Peyer's patch (tissue), 4 donors: ENCODE measurements around the gene NGB. TPM values are rescaled to one million over a fixed set of nuclear protein-coding genes. Genes with fewer than 3 reads are reported as not detected.

Experiments
- DNase-seq, 3 donors: peaks; one replicate each; pipeline ENCODE4 v3.0.0-alpha.2; 2017 to 2019
- H3K27ac ChIP-seq, 4 donors: fragments of 200-600 bp; sonication (generic); one replicate each; pipeline ENCODE4 v1.5.1; 2016 to 2019
- H3K27me3 ChIP-seq, 2 donors: fragments of 200-600 bp; sonication (generic); one replicate each; pipeline ENCODE4 v1.5.1; 2019
- H3K36me3 ChIP-seq, 3 donors: fragments of 200-600 bp; sonication (generic); one replicate each; pipeline ENCODE4 v1.5.1; 2016 to 2019
- H3K4me1 ChIP-seq, 4 donors: fragments of 200-600 bp; sonication (generic); one replicate each; pipeline ENCODE4 v1.5.1; 2016 to 2019
- H3K4me3 ChIP-seq, 4 donors: fragments of 200-600 bp; sonication (generic); 1 replicate in 3 of 4; 2 replicates in 1 of 4; pipeline ENCODE4 v1.5.1; 2016 to 2019; ENCODE audit warnings: mild to moderate bottlenecking in 1 of 4
- H3K9me3 ChIP-seq, 4 donors: fragments of 200-600 bp; sonication (generic); one replicate each; pipeline ENCODE4 v1.5.1; 2016 to 2019; ENCODE audit warnings: mild to moderate bottlenecking in 1 of 4
- CTCF ChIP-seq, 6 experiments: fragments of 450-650 bp in 4 of 6; fragments of 200-600 bp in 2 of 6; sonication (generic) in 1 of 6; IDR thresholded peaks; one replicate each; pipeline ENCODE4 v1.5.1; 2017 to 2019; ENCODE audit warnings: antibody characterized with exemption in 6 of 6, mild to moderate bottlenecking in 3 of 6, moderate library complexity in 1 of 6
- POLR2A ChIP-seq, 2 donors: fragments of 450-650 bp; IDR thresholded peaks; one replicate each; pipeline ENCODE4 v1.5.1; 2017; ENCODE audit warnings: antibody characterized with exemption in 2 of 2, mild to moderate bottlenecking in 2 of 2, moderate library complexity in 2 of 2
- total RNA-seq, 4 donors: library from RNA; depleted of rRNA; stranded (reverse); fragments of >200 nt; gene quantifications; one replicate each; pipeline ENCODE4 v1.1.0, GENCODE V29; 2016

The NGB gene
- total RNA-seq, 4 donors from 2014 or later = not detected

- peaks cover 0 to 23% (median 0%) of the 10 kb centered on the region in 3 donors for H3K36me3 ChIP-seq
Observed at GRCh38 chr14:77296906-77297305, 25.9 kb upstream of the NGB start.

GRCh38 chr14:77296155-77296554 is 25.1 kb upstream of the NGB start:
- H3K4me3 ChIP-seq = no peak overlapping the region
- DNase-seq = no peak
- no peaks in the 10 kb centered on the region for H3K27me3 ChIP-seq
- H3K27ac ChIP-seq = no peak overlapping the region
- no peaks in the 10 kb centered on the region for H3K9me3 ChIP-seq
- peaks cover 0 to 5% (median 0%) of the 10 kb centered on the region in 4 donors for H3K4me1 ChIP-seq
- peaks cover 0 to 23% (median 0%) of the 10 kb centered on the region in 3 donors for H3K36me3 ChIP-seq
- TF ChIP-seq CTCF (IDR thresholded peaks at IDR 0.05) = no peak

More at GRCh38 chr14:77296906-77297305, 25.9 kb upstream of the NGB start:
- Histone ChIP-seq H3K4me3 (no peak overlapping the region), H3K27ac (no peak overlapping the region), H3K27me3 (no peaks in the 10 kb centered on the region), H3K4me1 (peaks cover 0 to 8% (median 0%) of the 10 kb centered on the region in 4 donors), H3K9me3 (no peaks in the 10 kb centered on the region)
- no peak for DNase-seq
- TF ChIP-seq CTCF (IDR thresholded peaks at IDR 0.05) (no peak), POLR2A (IDR thresholded peaks at IDR 0.05) (no peak)

GRCh38 chr14:77290705-77291104 is 19.7 kb upstream of the NGB start:
- no peak for DNase-seq

GRCh38 chr14:77286576-77286975 is 15.6 kb upstream of the NGB start:
- Histone ChIP-seq H3K27ac (no peak overlapping the region), H3K27me3 (no peaks in the 10 kb centered on the region), H3K4me1 (no peaks in the 10 kb centered on the region), H3K9me3 (no peaks in the 10 kb centered on the region), H3K36me3 (peaks cover 0 to 61% (median 0%) of the 10 kb centered on the region in 3 donors), H3K4me3 (no peak overlapping the region)
- no peak for TF ChIP-seq CTCF (IDR thresholded peaks at IDR 0.05)
- TF ChIP-seq POLR2A (IDR thresholded peaks at IDR 0.05) = no peak
- no peak for DNase-seq

More at GRCh38 chr14:77290705-77291104, 19.7 kb upstream of the NGB start:
- Histone ChIP-seq H3K36me3 (peaks cover 0 to 30% (median 0%) of the 10 kb centered on the region in 3 donors), H3K27me3 (no peaks in the 10 kb centered on the region), H3K4me1 (no peaks in the 10 kb centered on the region), H3K9me3 (no peaks in the 10 kb centered on the region), H3K27ac (no peak overlapping the region), H3K4me3 (no peak overlapping the region)
- no peak for TF ChIP-seq POLR2A (IDR thresholded peaks at IDR 0.05)
- TF ChIP-seq CTCF (IDR thresholded peaks at IDR 0.05) = no peak

GRCh38 chr14:77284466-77284865 is 13.5 kb upstream of the NGB start:
- TF ChIP-seq POLR2A (IDR thresholded peaks at IDR 0.05) (no peak), CTCF (IDR thresholded peaks at IDR 0.05) (no peak)
- H3K27me3 ChIP-seq = no peaks in the 10 kb centered on the region
- no peaks in the 10 kb centered on the region for H3K9me3 ChIP-seq
- H3K4me3 ChIP-seq = no peak overlapping the region
- DNase-seq = no peak
- no peak overlapping the region for H3K27ac ChIP-seq
- H3K36me3 ChIP-seq = peaks cover 0 to 65% (median 0%) of the 10 kb centered on the region in 3 donors
- no peaks in the 10 kb centered on the region for H3K4me1 ChIP-seq

GRCh38 chr14:77284066-77284465 is 13.1 kb upstream of the NGB start:
- no peaks in the 10 kb centered on the region for H3K9me3 ChIP-seq
- no peaks in the 10 kb centered on the region for H3K27me3 ChIP-seq
- no peaks in the 10 kb centered on the region for H3K4me1 ChIP-seq
- DNase-seq = no peak
- H3K36me3 ChIP-seq = peaks cover 0 to 68% (median 0%) of the 10 kb centered on the region in 3 donors
- H3K27ac ChIP-seq = no peak overlapping the region
- H3K4me3 ChIP-seq = no peak overlapping the region
- TF ChIP-seq POLR2A (IDR thresholded peaks at IDR 0.05) = no peak
- no peak for TF ChIP-seq CTCF (IDR thresholded peaks at IDR 0.05)
